ENCODE data around the gene ATOH1. TPM values are rescaled to one million over a fixed set of nuclear protein-coding genes. Genes with fewer than 3 reads are reported as not detected.

Gene ATOH1
- total RNA-seq, 1 experiment from 2014 or later: not detected

DNA sequence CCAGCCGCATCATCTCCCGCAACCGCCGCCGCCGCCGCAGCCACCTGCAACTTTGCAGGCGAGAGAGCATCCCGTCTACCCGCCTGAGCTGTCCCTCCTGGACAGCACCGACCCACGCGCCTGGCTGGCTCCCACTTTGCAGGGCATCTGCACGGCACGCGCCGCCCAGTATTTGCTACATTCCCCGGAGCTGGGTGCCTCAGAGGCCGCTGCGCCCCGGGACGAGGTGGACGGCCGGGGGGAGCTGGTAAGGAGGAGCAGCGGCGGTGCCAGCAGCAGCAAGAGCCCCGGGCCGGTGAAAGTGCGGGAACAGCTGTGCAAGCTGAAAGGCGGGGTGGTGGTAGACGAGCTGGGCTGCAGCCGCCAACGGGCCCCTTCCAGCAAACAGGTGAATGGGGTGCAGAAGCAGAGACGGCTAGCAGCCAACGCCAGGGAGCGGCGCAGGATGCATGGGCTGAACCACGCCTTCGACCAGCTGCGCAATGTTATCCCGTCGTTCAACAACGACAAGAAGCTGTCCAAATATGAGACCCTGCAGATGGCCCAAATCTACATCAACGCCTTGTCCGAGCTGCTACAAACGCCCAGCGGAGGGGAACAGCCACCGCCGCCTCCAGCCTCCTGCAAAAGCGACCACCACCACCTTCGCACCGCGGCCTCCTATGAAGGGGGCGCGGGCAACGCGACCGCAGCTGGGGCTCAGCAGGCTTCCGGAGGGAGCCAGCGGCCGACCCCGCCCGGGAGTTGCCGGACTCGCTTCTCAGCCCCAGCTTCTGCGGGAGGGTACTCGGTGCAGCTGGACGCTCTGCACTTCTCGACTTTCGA lies 654 bp downstream of the ATOH1 start:
- TF ChIP-seq, protein P1, sequence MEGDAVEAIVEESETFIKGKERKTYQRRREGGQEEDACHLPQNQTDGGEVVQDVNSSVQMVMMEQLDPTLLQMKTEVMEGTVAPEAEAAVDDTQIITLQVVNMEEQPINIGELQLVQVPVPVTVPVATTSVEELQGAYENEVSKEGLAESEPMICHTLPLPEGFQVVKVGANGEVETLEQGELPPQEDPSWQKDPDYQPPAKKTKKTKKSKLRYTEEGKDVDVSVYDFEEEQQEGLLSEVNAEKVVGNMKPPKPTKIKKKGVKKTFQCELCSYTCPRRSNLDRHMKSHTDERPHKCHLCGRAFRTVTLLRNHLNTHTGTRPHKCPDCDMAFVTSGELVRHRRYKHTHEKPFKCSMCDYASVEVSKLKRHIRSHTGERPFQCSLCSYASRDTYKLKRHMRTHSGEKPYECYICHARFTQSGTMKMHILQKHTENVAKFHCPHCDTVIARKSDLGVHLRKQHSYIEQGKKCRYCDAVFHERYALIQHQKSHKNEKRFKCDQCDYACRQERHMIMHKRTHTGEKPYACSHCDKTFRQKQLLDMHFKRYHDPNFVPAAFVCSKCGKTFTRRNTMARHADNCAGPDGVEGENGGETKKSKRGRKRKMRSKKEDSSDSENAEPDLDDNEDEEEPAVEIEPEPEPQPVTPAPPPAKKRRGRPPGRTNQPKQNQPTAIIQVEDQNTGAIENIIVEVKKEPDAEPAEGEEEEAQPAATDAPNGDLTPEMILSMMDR (conservative IDR thresholded peaks at IDR 0.05; ENCODE audit: low read depth, low read length): no peak
- no peak for TF ChIP-seq EZH2 (IDR thresholded peaks at IDR 0.05; ENCODE audit: borderline replicate concordance, low read depth, low read length, poor library complexity, severe bottlenecking)
- CTCF ChIA-PET: interaction anchor here (0.6 kb wide), 1 partner anchor 1314 kb away, joined by 4 read pairs; no protein-coding TSS in a partner anchor
- BruUV-seq (replicated peaks): no TSS peak
- no peaks in the 10 kb centered on the region for H3K9me3 ChIP-seq (ENCODE audit: low read depth, low read length, poor library complexity, severe bottlenecking)
- POLR2A ChIA-PET (ENCODE audit: low non-redundant PET): no interaction called here
- peak overlapping the region; percentile 37 for H3K4me3 ChIP-seq (ENCODE audit: low read depth, low read length, poor library complexity, severe bottlenecking)
- intact Hi-C loops (cut with micrococcal nuclease; ENCODE audit: unreplicated experiment): no loop called here
- H3K4me1 ChIP-seq (ENCODE audit: insufficient read depth, low read length, poor library complexity, severe bottlenecking): no peaks in the 10 kb centered on the region
- no peaks in the 10 kb centered on the region for H3K36me3 ChIP-seq (ENCODE audit: insufficient read depth, low read length, poor library complexity, severe bottlenecking)
- no peak overlapping the region for H3K27ac ChIP-seq (ENCODE audit: low read depth, low read length, poor library complexity, severe bottlenecking)
- no peak for DNase-seq (ENCODE audit: low spot score)
- peaks cover 92% of the 10 kb centered on the region for H3K27me3 ChIP-seq (replicated peaks; ENCODE audit: insufficient read depth, low read depth, low read length, poor library complexity)

DNA sequence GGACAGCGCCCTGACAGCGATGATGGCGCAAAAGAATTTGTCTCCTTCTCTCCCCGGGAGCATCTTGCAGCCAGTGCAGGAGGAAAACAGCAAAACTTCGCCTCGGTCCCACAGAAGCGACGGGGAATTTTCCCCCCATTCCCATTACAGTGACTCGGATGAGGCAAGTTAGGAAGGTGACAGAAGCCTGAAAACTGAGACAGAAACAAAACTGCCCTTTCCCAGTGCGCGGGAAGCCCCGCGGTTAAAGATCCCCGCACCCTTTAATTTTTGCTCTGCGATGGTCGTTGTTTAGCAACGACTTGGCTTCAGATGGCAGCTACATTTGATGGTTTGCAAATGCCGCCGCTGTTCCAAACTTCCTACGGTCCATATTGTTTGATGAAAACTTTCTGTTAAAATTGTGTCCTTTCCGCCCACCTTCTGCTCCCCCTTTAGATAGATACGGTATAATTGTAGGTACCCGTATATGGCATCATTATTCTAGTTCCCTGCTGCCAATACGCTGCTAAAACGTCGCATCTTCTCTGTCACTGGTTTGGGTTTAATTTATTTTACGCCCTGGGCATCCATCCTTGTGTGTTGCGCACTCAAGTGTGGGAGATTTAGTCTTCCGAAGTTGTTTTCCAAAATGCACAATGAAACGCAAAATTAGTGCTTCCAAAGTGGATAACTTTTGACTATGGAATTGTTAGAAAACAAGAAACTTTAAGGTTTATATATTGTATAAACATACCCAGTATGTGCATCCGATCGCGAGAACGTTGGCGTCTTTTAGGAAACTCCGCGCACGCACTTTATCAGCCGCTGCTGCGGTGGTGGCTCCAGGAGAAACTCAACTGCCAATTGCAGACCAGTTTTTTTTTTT lies 1.5 kb downstream of the ATOH1 start:
- H3K27ac ChIP-seq (ENCODE audit: low read depth, low read length, poor library complexity, severe bottlenecking): no peak overlapping the region
- H3K27me3 ChIP-seq (replicated peaks; ENCODE audit: insufficient read depth, low read depth, low read length, poor library complexity): peaks cover 92% of the 10 kb centered on the region
- no peaks in the 10 kb centered on the region for H3K36me3 ChIP-seq (ENCODE audit: insufficient read depth, low read length, poor library complexity, severe bottlenecking)
- peak overlapping the region; percentile 37 for H3K4me3 ChIP-seq (ENCODE audit: low read depth, low read length, poor library complexity, severe bottlenecking)
- H3K9me3 ChIP-seq (ENCODE audit: low read depth, low read length, poor library complexity, severe bottlenecking): no peaks in the 10 kb centered on the region
- ChIA-PET CTCF (no interaction called here), POLR2A (ENCODE audit: low non-redundant PET) (no interaction called here)
- DNase-seq (ENCODE audit: low spot score): no peak
- TF ChIP-seq, protein P1 (conservative IDR thresholded peaks at IDR 0.05; ENCODE audit: low read depth, low read length): no peak
- TF ChIP-seq EZH2 (IDR thresholded peaks at IDR 0.05; ENCODE audit: borderline replicate concordance, low read depth, low read length, poor library complexity, severe bottlenecking): peak; percentile 71
- BruUV-seq (replicated peaks): no TSS peak
- H3K4me1 ChIP-seq (ENCODE audit: insufficient read depth, low read length, poor library complexity, severe bottlenecking): no peaks in the 10 kb centered on the region
- intact Hi-C loops (cut with micrococcal nuclease; ENCODE audit: unreplicated experiment): no loop called here

DNA sequence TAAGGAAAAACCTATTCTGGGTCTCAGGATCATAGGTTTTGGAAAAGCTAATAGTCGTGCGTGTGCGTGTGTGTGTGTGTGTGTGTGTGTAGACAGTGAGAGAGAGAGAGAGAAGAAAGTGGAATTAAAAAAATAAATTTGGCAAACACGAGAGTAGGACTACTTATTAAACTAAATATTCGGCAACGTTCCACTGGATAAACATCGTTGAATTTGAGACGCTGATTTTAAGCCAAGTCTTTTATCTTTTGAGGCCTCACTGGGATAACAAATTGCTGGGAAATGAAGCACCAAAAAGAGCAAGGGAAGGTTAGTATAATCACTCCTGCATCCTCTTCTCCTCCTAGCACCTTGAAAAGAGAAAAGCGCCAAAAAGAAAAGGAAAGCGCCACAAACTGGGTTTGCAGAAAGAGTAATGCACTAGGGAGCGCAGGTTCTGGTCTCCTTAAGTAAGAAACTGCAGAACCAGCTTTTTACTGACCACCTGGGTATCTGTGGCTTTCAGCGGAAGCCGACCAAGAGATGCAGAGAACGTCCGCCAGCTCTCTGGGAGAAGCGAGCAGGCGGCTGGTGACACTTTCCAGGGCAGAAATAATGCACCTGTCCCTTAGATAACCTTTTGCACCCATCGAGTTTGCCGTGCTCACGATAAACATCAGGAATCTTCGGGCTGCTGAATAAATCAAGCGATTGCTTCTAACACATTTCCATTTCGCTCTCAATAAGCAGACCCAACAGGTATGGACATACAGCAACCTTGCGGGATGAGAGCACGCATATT lies 3.4 kb downstream of the ATOH1 start:
- ChIA-PET POLR2A (ENCODE audit: low non-redundant PET) (no interaction called here), CTCF (no interaction called here)
- peaks cover 87% of the 10 kb centered on the region for H3K27me3 ChIP-seq (replicated peaks; ENCODE audit: insufficient read depth, low read depth, low read length, poor library complexity)
- no peaks in the 10 kb centered on the region for H3K4me1 ChIP-seq (ENCODE audit: insufficient read depth, low read length, poor library complexity, severe bottlenecking)
- DNase-seq (ENCODE audit: low spot score): no peak
- H3K4me3 ChIP-seq (ENCODE audit: low read depth, low read length, poor library complexity, severe bottlenecking): no peak overlapping the region
- no TSS peak for BruUV-seq (replicated peaks)
- intact Hi-C loops (cut with micrococcal nuclease; ENCODE audit: unreplicated experiment): no loop called here
- H3K36me3 ChIP-seq (ENCODE audit: insufficient read depth, low read length, poor library complexity, severe bottlenecking): no peaks in the 10 kb centered on the region
- H3K9me3 ChIP-seq (ENCODE audit: low read depth, low read length, poor library complexity, severe bottlenecking): no peaks in the 10 kb centered on the region
- TF ChIP-seq, protein P1 (conservative IDR thresholded peaks at IDR 0.05; ENCODE audit: low read depth, low read length): no peak
- TF ChIP-seq EZH2 (IDR thresholded peaks at IDR 0.05; ENCODE audit: borderline replicate concordance, low read depth, low read length, poor library complexity, severe bottlenecking): peak; percentile 71
- H3K27ac ChIP-seq (ENCODE audit: low read depth, low read length, poor library complexity, severe bottlenecking): no peak overlapping the region

Data from A673 (cell line).